DOHH2 (cell line): Measurements from ENCODE around the gene WSCD2.

Experiments used
- H3F3A ChIP-seq: fragments of 200-600 bp; sonication (generic), shearing (Covaris generic); 2 replicates; pipeline ENCODE4 v1.6.0; 2016; ENCODE audit warnings: antibody characterized with exemption, mild to moderate bottlenecking; ENCODE audit not compliant: control insufficient read depth, insufficient read depth
- H3K27ac ChIP-seq: fragments of 200-600 bp; sonication (generic); 2 replicates; pipeline ENCODE4 v1.5.1; 2014; ENCODE audit warnings: low read depth, mild to moderate bottlenecking, low read length, moderate library complexity
- H3K27me3 ChIP-seq: fragments of 200-600 bp; sonication (generic); 2 replicates; pipeline ENCODE4 v1.6.1; 2014; ENCODE audit warnings: mild to moderate bottlenecking, low read length, mixed read lengths; ENCODE audit not compliant: control insufficient read depth
- H3K36me3 ChIP-seq: fragments of 200-600 bp; sonication (generic); 2 replicates; pipeline ENCODE4 v1.6.1; 2014; ENCODE audit warnings: mild to moderate bottlenecking, low read length, moderate library complexity, mixed read lengths; ENCODE audit not compliant: control insufficient read depth
- H3K4me1 ChIP-seq: fragments of 200-600 bp; sonication (generic); 2 replicates; pipeline ENCODE4 v1.6.1; 2014; ENCODE audit warnings: mild to moderate bottlenecking, low read length, mixed read lengths; ENCODE audit not compliant: control insufficient read depth
- H3K4me2 ChIP-seq: fragments of 200-600 bp; sonication (generic); 2 replicates; pipeline ENCODE4 v1.6.0; 2014; ENCODE audit warnings: mild to moderate bottlenecking, low read length, moderate library complexity
- H3K4me3 ChIP-seq: fragments of 200-600 bp; sonication (generic); 2 replicates; pipeline ENCODE4 v1.5.1; 2014; ENCODE audit warnings: mild to moderate bottlenecking, low read length, mixed read lengths
- H3K79me2 ChIP-seq: fragments of 200-600 bp; sonication (generic); 2 replicates; pipeline ENCODE4 v1.6.1; 2014; ENCODE audit warnings: mild to moderate bottlenecking, low read length, mixed read lengths; ENCODE audit not compliant: control insufficient read depth
- H3K9me2 ChIP-seq: fragments of 200-600 bp; sonication (generic); replicated peaks from 2 replicates; pipeline ENCODE4 v1.6.1; 2014; ENCODE audit warnings: mild to moderate bottlenecking, low read length, mixed read lengths; ENCODE audit not compliant: control insufficient read depth
- H3K9me3 ChIP-seq: fragments of 200-600 bp; sonication (generic); 2 replicates; pipeline ENCODE4 v1.6.1; 2014; ENCODE audit warnings: antibody characterized with exemption, low read length, mixed read lengths; ENCODE audit not compliant: control insufficient read depth, insufficient read depth
- H4K20me1 ChIP-seq: fragments of 200-600 bp; sonication (generic); 2 replicates; pipeline ENCODE4 v1.6.0; 2014; ENCODE audit warnings: low read depth, mild to moderate bottlenecking, antibody characterized with exemption, low read length, moderate library complexity; ENCODE audit not compliant: control insufficient read depth, insufficient read depth
- CTCF ChIP-seq: fragments of 200-600 bp; sonication (generic); IDR thresholded peaks from one replicate; pipeline ENCODE4 v1.5.1; 2014; ENCODE audit warnings: antibody characterized with exemption, mild to moderate bottlenecking, low read depth, low read length; ENCODE audit not compliant: poor library complexity, severe bottlenecking
- EZH2phosphoT487 ChIP-seq: fragments of 200-600 bp; sonication (generic); IDR thresholded peaks from 2 replicates; pipeline ENCODE4 v1.6.1; 2017; ENCODE audit warnings: borderline replicate concordance, mild to moderate bottlenecking, antibody characterized with exemption, low read length, moderate library complexity, mixed read lengths

Gene WSCD2

GRCh38 chr12:108226866-108227265, 97.8 kb downstream of the WSCD2 start:
- Histone ChIP-seq H3K36me3 (no peaks in the 10 kb centered on the region), H3K9me3 (no peaks in the 10 kb centered on the region), H3K27me3 (peaks cover 4% of the 10 kb centered on the region; the same call in 1 of the 2 replicates), H3K27ac (no peak overlapping the region), H3K4me2 (no peak overlapping the region), H3K79me2 (no peaks in the 10 kb centered on the region), H3K9me2 (no peaks in the 10 kb centered on the region), H3K4me3 (no peak overlapping the region), H3K4me1 (no peaks in the 10 kb centered on the region), H4K20me1 (no peaks in the 10 kb centered on the region), H3F3A (no peaks in the 10 kb centered on the region)
- no peak for TF ChIP-seq EZH2phosphoT487
- TF ChIP-seq CTCF = no peak

GRCh38 chr12:108228746-108229145, 99.7 kb downstream of the WSCD2 start:
- Histone ChIP-seq H3K9me3 (no peaks in the 10 kb centered on the region), H3K36me3 (no peaks in the 10 kb centered on the region), H3K4me2 (no peak overlapping the region), H3K79me2 (no peaks in the 10 kb centered on the region), H4K20me1 (no peaks in the 10 kb centered on the region), H3K4me1 (no peaks in the 10 kb centered on the region), H3K27ac (no peak overlapping the region), H3F3A (no peaks in the 10 kb centered on the region), H3K27me3 (peaks cover 4% of the 10 kb centered on the region; the same call in 1 of the 2 replicates), H3K4me3 (no peak overlapping the region), H3K9me2 (no peaks in the 10 kb centered on the region)
- no peak for TF ChIP-seq EZH2phosphoT487
- no peak for TF ChIP-seq CTCF

- peaks cover 8% of the 10 kb centered on the region for H3K27me3 ChIP-seq
Observed at GRCh38 chr12:108231109-108231905, 102.2 kb downstream of the WSCD2 start.

More at GRCh38 chr12:108231109-108231905, 102.2 kb downstream of the WSCD2 start:
- Histone ChIP-seq H3K9me3 (no peaks in the 10 kb centered on the region), H3F3A (no peaks in the 10 kb centered on the region), H3K4me1 (no peaks in the 10 kb centered on the region), H3K9me2 (no peaks in the 10 kb centered on the region), H4K20me1 (no peaks in the 10 kb centered on the region), H3K4me2 (no peak overlapping the region), H3K27ac (no peak overlapping the region), H3K4me3 (no peak overlapping the region), H3K79me2 (no peaks in the 10 kb centered on the region), H3K36me3 (no peaks in the 10 kb centered on the region)
- TF ChIP-seq CTCF (no peak), EZH2phosphoT487 (no peak)
